HepG2 (cell line): Measurements from ENCODE around the gene CIITA. TPM values are rescaled to one million over a fixed set of nuclear protein-coding genes. Genes with fewer than 3 reads are reported as not detected.

Source experiments
- BRD4 ChIP-seq: sonication (generic); formaldehyde crosslinking; IDR thresholded peaks from 2 replicates; pipeline ENCODE4 v1.4.0; 2020; ENCODE audit warnings: missing genetic modification reagents
- CSRNP2 ChIP-seq: sonication (generic); formaldehyde crosslinking; conservative IDR thresholded peaks from 2 replicates; pipeline ENCODE4 v1.8.0; 2022; ENCODE audit warnings: low read depth, missing genetic modification reagents
- GTF2F1 ChIP-seq: fragments of 150-350 bp; IDR thresholded peaks from 2 replicates; pipeline ENCODE4 v1.6.1; 2014; ENCODE audit warnings: low read length
- HNF4G ChIP-seq, 2 experiments: sonication (generic) in 1 of 2; formaldehyde crosslinking in 1 of 2; IDR thresholded peaks; 2 replicates each; pipeline versions ENCODE4 v1.4.0 to v1.6.1; 2011 to 2020; ENCODE audit warnings: borderline replicate concordance in 2 of 2, low read depth in 2 of 2, mild to moderate bottlenecking in 2 of 2, low read length in 1 of 2, missing genetic modification reagents in 1 of 2, moderate library complexity in 1 of 2
- MAFG ChIP-seq: sonication (generic); formaldehyde crosslinking; IDR thresholded peaks from 2 replicates; pipeline ENCODE4 v1.5.1; 2020; ENCODE audit warnings: mild to moderate bottlenecking, missing genetic modification reagents
- MYNN ChIP-seq: sonication (generic); formaldehyde crosslinking; IDR thresholded peaks from 2 replicates; pipeline ENCODE4 v1.4.0; 2020; ENCODE audit warnings: mild to moderate bottlenecking, low read depth, missing genetic modification reagents
- REST ChIP-seq, 2 experiments: IDR thresholded peaks; 2 replicates each; pipeline ENCODE4 v1.6.1; 2011 to 2012; ENCODE audit warnings: low read length in 2 of 2, borderline replicate concordance in 1 of 2, low read depth in 1 of 2, mild to moderate bottlenecking in 1 of 2, moderate library complexity in 1 of 2
- RFX3 ChIP-seq: IDR thresholded peaks from 2 replicates; pipeline ENCODE4 v1.6.1; 2016; ENCODE audit warnings: missing biosample characterization, missing genetic modification reagents
- SETDB1 ChIP-seq: sonication (generic); formaldehyde crosslinking; IDR thresholded peaks from 2 replicates; pipeline ENCODE4 v1.5.1; 2020; ENCODE audit warnings: missing genetic modification reagents, mild to moderate bottlenecking, borderline replicate concordance
- SMAD9 ChIP-seq: sonication (generic); formaldehyde crosslinking; IDR thresholded peaks from 2 replicates; pipeline ENCODE4 v1.5.1; 2020; ENCODE audit warnings: mild to moderate bottlenecking, missing genetic modification reagents
- TBL1XR1 ChIP-seq: fragments of 150-350 bp; IDR thresholded peaks from 2 replicates; pipeline ENCODE4 v1.6.1; 2014; ENCODE audit warnings: borderline replicate concordance, low read length; ENCODE audit not compliant: partially characterized antibody
- TRIM24 ChIP-seq: sonication (generic); formaldehyde crosslinking; IDR thresholded peaks from 2 replicates; pipeline ENCODE4 v1.8.0; 2022; ENCODE audit warnings: mild to moderate bottlenecking, missing genetic modification reagents
- ZBTB7A ChIP-seq: sonication (generic); formaldehyde crosslinking; IDR thresholded peaks from 2 replicates; pipeline ENCODE4 v1.8.0; 2022; ENCODE audit warnings: mild to moderate bottlenecking, missing genetic modification reagents
- ZNF18 ChIP-seq: sonication (generic); formaldehyde crosslinking; IDR thresholded peaks from 2 replicates; pipeline ENCODE4 v1.8.0; 2022; ENCODE audit warnings: mild to moderate bottlenecking, missing genetic modification reagents; ENCODE audit not compliant: insufficient replicate concordance
- ZNF616 ChIP-seq: sonication (generic); formaldehyde crosslinking; IDR thresholded peaks from 2 replicates; pipeline ENCODE4 v1.5.0; 2020; ENCODE audit warnings: low read depth, mild to moderate bottlenecking, missing genetic modification reagents
- ZNF780A ChIP-seq: sonication (generic); formaldehyde crosslinking; IDR thresholded peaks from 2 replicates; pipeline ENCODE4 v1.8.0; 2022; ENCODE audit warnings: mild to moderate bottlenecking, missing genetic modification reagents, moderate library complexity
- ZNF839 ChIP-seq: sonication (generic); formaldehyde crosslinking; IDR thresholded peaks from 2 replicates; pipeline ENCODE4 v1.4.0; 2020; ENCODE audit warnings: missing genetic modification reagents, mild to moderate bottlenecking, borderline replicate concordance
- polyA plus RNA-seq, 8 experiments: library from polyadenylated mRNA; depleted of rRNA in 3 of 8; stranded (reverse) in 7 of 8; unstranded in 1 of 8; fragments of >200 nt; fragmentation: Illumina TruSeq in 4 of 8; extraction: Trizol in 4 of 8; gene quantifications; 2 replicates each; pipeline versions ENCODE4 v1.2.1 to v1.2.3, GENCODE V29; 2011 to 2016; ENCODE audit warnings: low read depth in 4 of 8, missing spikeins in 1 of 8, mixed read lengths in 1 of 8; ENCODE audit not compliant: insufficient read depth in 1 of 8
- total RNA-seq, 5 experiments: library from RNA; depleted of rRNA; stranded (reverse); fragments of >200 nt; fragmentation: Illumina TruSeq; extraction: Trizol; gene quantifications; 2 replicates each; pipeline ENCODE4 v1.2.3, GENCODE V29; 2016; ENCODE audit warnings: low read depth in 1 of 5
- TF ChIP-seq, protein P1 (sequence below): sonication (generic); formaldehyde crosslinking; IDR thresholded peaks from 2 replicates; pipeline ENCODE4 v1.5.0; 2020; ENCODE audit warnings: mild to moderate bottlenecking, missing genetic modification reagents
- TF ChIP-seq, protein P2 (sequence below): IDR thresholded peaks from 2 replicates; pipeline ENCODE4 v1.6.1; 2016; ENCODE audit warnings: missing genetic modification reagents, missing compliant biosample characterization

CIITA gene
- total and polyA plus RNA-seq, 2 of the 13 experiments (the other 11 are each of a cell fraction or from before 2014, with no cell fraction given) = 0.08 to 0.09 TPM

DNA sequence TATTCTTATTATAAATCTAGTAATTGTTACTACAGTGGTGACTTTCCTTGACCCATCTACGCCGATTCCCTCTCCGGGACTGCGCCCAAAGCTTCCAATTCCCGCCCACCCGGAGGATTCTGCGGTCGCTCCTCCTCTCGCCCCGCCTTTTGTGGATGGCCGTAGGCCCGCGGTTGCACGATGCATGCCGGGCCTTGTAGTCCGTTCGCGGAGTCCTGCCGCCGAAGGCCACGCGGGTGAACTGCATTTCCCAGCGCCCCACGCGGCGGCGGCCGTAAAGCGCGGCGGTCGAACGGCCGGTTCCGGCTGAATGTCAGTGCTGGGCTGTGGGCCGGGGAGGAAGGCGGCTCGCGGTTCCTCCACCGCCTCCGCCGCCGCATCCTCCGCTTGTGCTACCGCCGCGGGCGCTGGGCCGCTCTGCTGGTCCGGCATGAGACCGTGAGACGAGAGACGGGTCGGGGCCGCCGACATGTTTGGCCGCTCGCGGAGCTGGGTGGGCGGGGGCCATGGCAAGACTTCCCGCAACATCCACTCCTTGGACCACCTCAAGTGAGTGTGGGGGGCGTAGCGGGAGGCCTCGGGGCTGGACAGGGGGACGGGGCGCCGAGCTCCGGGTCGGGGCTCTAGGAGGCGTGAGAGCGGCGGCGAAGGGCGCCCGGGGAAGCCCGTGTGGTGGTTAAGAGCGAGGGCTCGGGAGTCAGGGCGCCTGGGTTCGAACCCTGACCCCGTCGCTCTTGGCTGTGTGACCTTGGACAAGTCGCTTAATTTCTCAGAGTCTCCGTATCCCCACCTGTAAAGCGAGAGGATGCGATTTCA lies 67.5 kb downstream of the CIITA start, which contains the start of gene CLEC16A (continued):
- peak; percentile 91; the same call in 1 of the 2 replicates for TF ChIP-seq ZNF839
- no peak for TF ChIP-seq ZNF616 (CRISPR knock-in tag)
- TF ChIP-seq CSRNP2 = no peak
- no peak for TF ChIP-seq TRIM24 (CRISPR knock-in tag)
- no peak for TF ChIP-seq GTF2F1
- TF ChIP-seq, protein P1, sequence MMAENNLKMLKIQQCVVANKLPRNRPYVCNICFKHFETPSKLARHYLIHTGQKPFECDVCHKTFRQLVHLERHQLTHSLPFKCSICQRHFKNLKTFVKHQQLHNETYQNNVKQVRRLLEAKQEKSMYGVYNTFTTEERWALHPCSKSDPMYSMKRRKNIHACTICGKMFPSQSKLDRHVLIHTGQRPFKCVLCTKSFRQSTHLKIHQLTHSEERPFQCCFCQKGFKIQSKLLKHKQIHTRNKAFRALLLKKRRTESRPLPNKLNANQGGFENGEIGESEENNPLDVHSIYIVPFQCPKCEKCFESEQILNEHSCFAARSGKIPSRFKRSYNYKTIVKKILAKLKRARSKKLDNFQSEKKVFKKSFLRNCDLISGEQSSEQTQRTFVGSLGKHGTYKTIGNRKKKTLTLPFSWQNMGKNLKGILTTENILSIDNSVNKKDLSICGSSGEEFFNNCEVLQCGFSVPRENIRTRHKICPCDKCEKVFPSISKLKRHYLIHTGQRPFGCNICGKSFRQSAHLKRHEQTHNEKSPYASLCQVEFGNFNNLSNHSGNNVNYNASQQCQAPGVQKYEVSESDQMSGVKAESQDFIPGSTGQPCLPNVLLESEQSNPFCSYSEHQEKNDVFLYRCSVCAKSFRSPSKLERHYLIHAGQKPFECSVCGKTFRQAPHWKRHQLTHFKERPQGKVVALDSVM (CRISPR knock-in tag) = peak; percentile 74
- TF ChIP-seq, protein P2, sequence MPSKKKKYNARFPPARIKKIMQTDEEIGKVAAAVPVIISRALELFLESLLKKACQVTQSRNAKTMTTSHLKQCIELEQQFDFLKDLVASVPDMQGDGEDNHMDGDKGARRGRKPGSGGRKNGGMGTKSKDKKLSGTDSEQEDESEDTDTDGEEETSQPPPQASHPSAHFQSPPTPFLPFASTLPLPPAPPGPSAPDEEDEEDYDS (CRISPR knock-in tag) = peak; percentile 93
- TF ChIP-seq ZNF18 (CRISPR knock-in tag) = peak; percentile 64
- TF ChIP-seq ZNF780A (CRISPR knock-in tag) = no peak
- no peak for TF ChIP-seq MAFG (CRISPR knock-in tag)
- no peak for TF ChIP-seq HNF4G (IDR thresholded peaks at IDR 0.05; ENCODE audit: borderline replicate concordance, low read depth, low read length)
- TF ChIP-seq HNF4G (CRISPR knock-in tag; IDR thresholded peaks at IDR 0.05; ENCODE audit: borderline replicate concordance, low read depth) = peak; percentile 88
- TF ChIP-seq ZBTB7A = peak; percentile 25; the same call in 1 of the 2 replicates
- peak; percentile 97 for TF ChIP-seq MYNN
- TF ChIP-seq REST (IDR thresholded peaks at IDR 0.05; ENCODE audit: borderline replicate concordance in 1 of 2, low read depth in 1 of 2, low read length in 2 of 2) = peak in 1 of 2 experiments; percentile 68; a peak in 1 of 4 replicates
- TF ChIP-seq RFX3 = no peak
- TF ChIP-seq SMAD9 (CRISPR knock-in tag) = no peak
- TF ChIP-seq SETDB1 = no peak
- TF ChIP-seq TBL1XR1 = peak; percentile 79
- TF ChIP-seq BRD4 (CRISPR knock-in tag) = peak; percentile 77
